ENCODE results near the gene RAPGEF6.

Gene RAPGEF6

GRCh38 chr5:131644822-131645221 is 9.8 kb upstream of the RAPGEF6 start:
- no peak overlapping the region for H3K4me3 ChIP-seq (ENCODE audit: low read depth, low read length)
- DNase-seq (ENCODE audit: low read depth, low spot score), result no peak
- TF ChIP-seq CTCF (IDR thresholded peaks at IDR 0.05; ENCODE audit: insufficient read depth, low read length, missing control alignments), result no peak
- ChIA-PET CTCF (interaction anchor here (1.6 kb wide), 1 partner anchor 55 kb away, joined by 5 read pairs; no protein-coding TSS in a partner anchor), POLR2A (no interaction called here)

- TF ChIP-seq CTCF (IDR thresholded peaks at IDR 0.05; ENCODE audit: insufficient read depth, low read length, missing control alignments), result no peak
- ChIA-PET CTCF (interaction anchor here (1.6 kb wide), 1 partner anchor 55 kb away, joined by 5 read pairs; no protein-coding TSS in a partner anchor), POLR2A (no interaction called here)
- H3K4me3 ChIP-seq (ENCODE audit: low read depth, low read length), result no peak overlapping the region
- no peak for DNase-seq (ENCODE audit: low read depth, low spot score)
Observed at GRCh38 chr5:131644370-131644769, 9.3 kb upstream of the RAPGEF6 start.

GRCh38 chr5:131641494-131641893 is 6.5 kb upstream of the RAPGEF6 start:
- CTCF ChIA-PET, result interaction anchor here (3.1 kb wide), 1 partner anchor 52 kb away, joined by 13 read pairs; no protein-coding TSS in a partner anchor
- no peak overlapping the region for H3K4me3 ChIP-seq (ENCODE audit: low read depth, low read length)
- no peak for TF ChIP-seq CTCF (IDR thresholded peaks at IDR 0.05; ENCODE audit: insufficient read depth, low read length, missing control alignments)
- POLR2A ChIA-PET, result no interaction called here
- DNase-seq (ENCODE audit: low read depth, low spot score), result no peak

- no peak overlapping the region for H3K4me3 ChIP-seq (ENCODE audit: low read depth, low read length)
- ChIA-PET POLR2A (no interaction called here), CTCF (interaction anchor here (1.6 to 3.1 kb wide), 2 partner anchors 12 to 51 kb away, joined by 3 to 13 read pairs; no protein-coding TSS in a partner anchor)
- no peak for TF ChIP-seq CTCF (IDR thresholded peaks at IDR 0.05; ENCODE audit: insufficient read depth, low read length, missing control alignments)
- DNase-seq (ENCODE audit: low read depth, low spot score), result no peak
Observed at GRCh38 chr5:131640043-131640856, 5.2 kb upstream of the RAPGEF6 start.

GRCh38 chr5:131639148-131639547 is 4.1 kb upstream of the RAPGEF6 start:
- CTCF ChIA-PET, result interaction anchor here (0.6 to 3.1 kb wide), 3 partner anchors 11 to 368 kb away, joined by 3 to 13 read pairs (median 3); no protein-coding TSS in a partner anchor
- no peak for TF ChIP-seq CTCF (IDR thresholded peaks at IDR 0.05; ENCODE audit: insufficient read depth, low read length, missing control alignments)
- DNase-seq (ENCODE audit: low read depth, low spot score), result no peak

GRCh38 chr5:131637694-131638093 is 2.7 kb upstream of the RAPGEF6 start:
- ChIA-PET POLR2A (no interaction called here), CTCF (interaction anchor here (0.8 kb wide), 1 partner anchor 48 kb away, joined by 3 read pairs; no protein-coding TSS in a partner anchor)
- H3K4me3 ChIP-seq (ENCODE audit: low read depth, low read length), result no peak overlapping the region
- no peak for TF ChIP-seq CTCF (IDR thresholded peaks at IDR 0.05; ENCODE audit: insufficient read depth, low read length, missing control alignments)
- no peak for DNase-seq (ENCODE audit: low read depth, low spot score)

More at GRCh38 chr5:131639148-131639547, 4.1 kb upstream of the RAPGEF6 start:
- H3K4me3 ChIP-seq (ENCODE audit: low read depth, low read length), result no peak overlapping the region
- POLR2A ChIA-PET, result no interaction called here
